GM10248 (cell line): ENCODE measurements around the gene HSPA4.

Source experiments
- CTCF ChIA-PET: fragments of 300-600 bp; sonication (Branson Sonifier 250); formaldehyde crosslinking; extraction: SDS; loops from one replicate; lab custom pipeline; 2021; ENCODE audit warnings: antibody characterized with exemption; lab: Yijun Ruan, JAX
- POLR2A ChIA-PET: fragments of 350-650 bp; sonication (Branson Sonifier 250); formaldehyde crosslinking; extraction: SDS; loops from one replicate; lab custom pipeline; 2020; ENCODE audit warnings: antibody characterized with exemption; lab: Yijun Ruan, JAX
- DNase-seq: peaks from one replicate; pipeline ENCODE4 v3.0.0; 2012; ENCODE audit errors: extremely low spot score
- TF ChIP-seq, protein P1 (sequence below): IDR thresholded peaks from 2 replicates; pipeline ENCODE4 v1.5.1; 2012; ENCODE audit warnings: mild to moderate bottlenecking, low read depth; ENCODE audit errors: extremely low read depth, missing control alignments, control extremely low read depth

The HSPA4 gene

DNA sequence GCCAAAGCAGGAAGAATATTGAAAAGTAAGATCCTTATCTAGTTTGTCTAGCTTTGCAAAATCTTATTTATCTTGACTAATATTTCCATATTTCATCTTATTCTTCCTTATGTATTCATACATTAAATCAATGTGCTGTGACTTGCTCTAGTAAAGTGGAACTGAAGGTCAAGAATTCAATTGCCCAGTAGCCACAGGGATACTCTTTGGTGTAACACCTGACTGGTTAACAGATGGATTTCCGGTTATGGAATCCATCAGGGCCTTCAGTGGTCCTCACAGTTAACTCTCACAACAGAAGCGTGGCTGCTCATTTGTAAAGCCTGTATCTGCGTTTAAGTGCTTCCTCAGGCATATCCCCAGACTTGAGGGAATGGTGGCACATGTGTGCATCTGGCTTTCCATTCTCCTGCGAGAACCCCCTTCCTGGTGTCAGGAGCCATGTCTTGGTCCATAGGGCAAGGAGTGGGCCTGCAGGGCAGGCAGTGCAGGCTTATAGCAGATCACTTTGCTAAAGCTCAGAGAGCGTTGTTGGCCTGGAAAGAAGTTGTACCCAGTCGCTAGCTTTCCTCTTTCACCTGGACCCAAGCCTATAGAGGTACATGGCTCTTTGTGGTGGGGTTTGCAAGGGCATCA lies 99.2 kb downstream of the HSPA4 start:
- TF ChIP-seq, protein P1, sequence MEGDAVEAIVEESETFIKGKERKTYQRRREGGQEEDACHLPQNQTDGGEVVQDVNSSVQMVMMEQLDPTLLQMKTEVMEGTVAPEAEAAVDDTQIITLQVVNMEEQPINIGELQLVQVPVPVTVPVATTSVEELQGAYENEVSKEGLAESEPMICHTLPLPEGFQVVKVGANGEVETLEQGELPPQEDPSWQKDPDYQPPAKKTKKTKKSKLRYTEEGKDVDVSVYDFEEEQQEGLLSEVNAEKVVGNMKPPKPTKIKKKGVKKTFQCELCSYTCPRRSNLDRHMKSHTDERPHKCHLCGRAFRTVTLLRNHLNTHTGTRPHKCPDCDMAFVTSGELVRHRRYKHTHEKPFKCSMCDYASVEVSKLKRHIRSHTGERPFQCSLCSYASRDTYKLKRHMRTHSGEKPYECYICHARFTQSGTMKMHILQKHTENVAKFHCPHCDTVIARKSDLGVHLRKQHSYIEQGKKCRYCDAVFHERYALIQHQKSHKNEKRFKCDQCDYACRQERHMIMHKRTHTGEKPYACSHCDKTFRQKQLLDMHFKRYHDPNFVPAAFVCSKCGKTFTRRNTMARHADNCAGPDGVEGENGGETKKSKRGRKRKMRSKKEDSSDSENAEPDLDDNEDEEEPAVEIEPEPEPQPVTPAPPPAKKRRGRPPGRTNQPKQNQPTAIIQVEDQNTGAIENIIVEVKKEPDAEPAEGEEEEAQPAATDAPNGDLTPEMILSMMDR: no peak
- POLR2A ChIA-PET: no interaction called here
- no peak for DNase-seq
- CTCF ChIA-PET: interaction anchor here (1.1 kb wide), 1 partner anchor 40 kb away, joined by 3 read pairs; no protein-coding TSS in a partner anchor

DNA sequence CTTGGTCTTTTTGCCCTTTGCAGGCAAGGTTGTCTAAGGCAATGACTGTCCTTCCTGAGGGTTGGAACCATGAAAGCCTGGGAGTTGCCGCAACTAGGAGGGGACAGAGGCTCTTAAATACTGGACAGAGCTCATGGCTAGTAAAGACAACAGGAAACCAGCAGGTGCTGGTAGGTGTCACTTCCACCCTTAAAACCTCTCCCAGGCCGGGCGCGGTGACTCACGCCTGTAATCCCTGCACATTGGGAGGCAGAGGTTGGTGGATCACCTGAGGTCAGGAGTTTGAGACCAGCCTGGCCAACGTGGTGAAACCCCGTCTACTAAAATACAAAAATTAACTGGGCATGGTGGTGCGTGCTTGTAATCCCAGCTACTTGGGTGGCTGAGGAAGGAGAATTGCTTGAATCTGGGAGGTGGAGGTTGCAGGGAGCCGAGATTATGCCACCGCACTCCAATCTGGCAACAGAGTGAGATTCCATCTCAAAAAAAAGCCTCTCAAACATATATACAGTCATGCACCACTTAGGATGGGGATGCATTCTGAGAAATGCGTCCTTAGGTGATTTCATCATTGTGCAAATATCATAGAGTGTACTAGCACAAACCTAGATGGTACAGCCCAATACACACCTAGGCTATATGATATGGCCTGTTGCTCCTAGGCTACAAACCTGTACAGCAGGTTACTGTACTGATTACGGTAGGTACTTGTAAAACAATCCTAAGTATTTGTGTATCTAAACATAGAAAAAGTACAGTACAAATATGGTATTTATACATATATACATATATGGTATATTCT lies 102.7 kb downstream of the HSPA4 start:
- TF ChIP-seq, protein P1: no peak
- ChIA-PET CTCF (no interaction called here), POLR2A (no interaction called here)
- DNase-seq: no peak

DNA sequence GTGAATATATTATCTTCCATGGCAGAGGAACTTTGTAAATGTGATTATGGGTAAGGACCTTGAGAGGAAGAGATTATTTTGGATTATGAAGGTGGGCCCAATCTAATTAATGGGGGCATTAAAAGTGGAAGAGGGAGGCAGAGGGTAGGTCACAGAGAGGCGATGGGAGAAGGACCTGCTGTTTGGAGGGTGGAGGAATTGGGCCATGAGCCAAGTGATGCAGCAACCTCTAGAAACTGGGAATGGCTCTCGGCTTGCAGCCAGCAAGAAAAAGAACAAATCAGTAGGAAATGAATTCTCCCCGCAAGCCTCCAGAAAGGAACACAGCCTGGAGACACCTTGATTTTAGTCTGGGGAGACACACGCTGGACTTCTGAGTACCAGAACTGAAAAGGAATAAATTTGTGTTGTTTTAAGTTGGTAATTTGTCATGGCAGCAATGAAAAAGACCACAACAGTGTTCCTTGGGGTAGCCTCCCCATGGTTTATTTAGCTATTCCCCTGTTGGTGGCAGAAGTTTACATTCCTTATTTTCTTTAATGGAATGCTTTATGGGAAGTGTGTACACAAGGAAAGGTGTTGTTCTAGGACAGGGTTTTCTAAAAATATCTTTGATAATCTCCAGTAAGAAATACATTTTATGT lies 103.6 kb downstream of the HSPA4 start:
- TF ChIP-seq, protein P1: no peak
- CTCF ChIA-PET: no interaction called here
- no peak for DNase-seq
- POLR2A ChIA-PET: interaction anchor here (0.6 kb wide), 1 partner anchor 44 kb away, joined by 4 read pairs; no protein-coding TSS in a partner anchor
